Measurements from ENCODE around the gene MIB2.
A peak's percentile ranks its signal among the peaks of the same experiment; 100 is the strongest.

The MIB2 gene

DNA sequence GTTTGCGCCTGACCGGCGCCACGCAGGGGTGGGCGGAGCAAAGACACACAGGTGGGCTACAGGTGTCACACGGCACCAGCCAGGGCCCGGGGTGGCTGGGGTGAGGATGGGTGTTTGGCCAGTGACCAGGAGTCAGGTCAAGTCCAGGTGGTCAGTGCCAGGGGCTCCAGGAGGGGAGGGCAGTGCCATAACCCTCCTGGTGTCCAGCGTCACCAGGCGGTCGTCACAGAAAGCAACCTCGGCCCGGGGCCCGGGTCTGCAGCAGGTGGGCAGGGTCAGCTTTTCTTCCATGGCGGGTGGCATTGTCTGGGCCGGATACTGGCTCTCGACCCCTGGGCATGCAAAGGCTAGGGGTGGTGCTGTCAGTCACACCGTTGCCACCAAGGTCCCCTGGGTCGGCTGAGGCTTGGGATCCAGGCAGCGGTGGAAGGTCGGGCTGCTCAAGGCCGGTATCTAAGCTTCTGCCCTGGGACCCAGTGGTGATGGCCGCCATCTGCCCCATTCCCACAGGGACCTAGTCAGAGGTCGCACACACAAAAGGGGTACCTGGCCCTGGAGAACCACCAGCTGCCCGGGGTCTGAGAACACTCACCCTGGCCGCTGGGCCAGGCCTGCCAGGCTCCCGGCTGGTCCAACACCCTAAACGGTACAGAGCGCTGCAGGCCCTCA is 17.1 kb upstream of the MIB2 start:
- DNase-seq: no peak

DNA sequence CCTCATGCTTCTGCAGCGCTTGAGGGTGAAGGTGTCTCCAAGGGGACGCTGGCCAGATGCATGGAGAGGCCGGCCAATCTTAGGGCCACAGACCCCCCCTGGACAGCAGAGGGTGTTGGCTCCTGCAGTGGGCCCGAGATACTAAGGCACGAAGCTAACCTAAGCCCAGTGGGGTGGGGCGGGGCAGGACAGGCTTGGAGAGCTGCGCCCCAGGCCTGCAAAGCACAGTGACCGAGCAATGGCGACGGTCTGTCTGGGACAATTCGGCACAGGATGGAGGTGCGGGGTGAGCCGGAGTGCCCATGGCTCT is 16.6 kb upstream of the MIB2 start:
- no peak for DNase-seq

DNA sequence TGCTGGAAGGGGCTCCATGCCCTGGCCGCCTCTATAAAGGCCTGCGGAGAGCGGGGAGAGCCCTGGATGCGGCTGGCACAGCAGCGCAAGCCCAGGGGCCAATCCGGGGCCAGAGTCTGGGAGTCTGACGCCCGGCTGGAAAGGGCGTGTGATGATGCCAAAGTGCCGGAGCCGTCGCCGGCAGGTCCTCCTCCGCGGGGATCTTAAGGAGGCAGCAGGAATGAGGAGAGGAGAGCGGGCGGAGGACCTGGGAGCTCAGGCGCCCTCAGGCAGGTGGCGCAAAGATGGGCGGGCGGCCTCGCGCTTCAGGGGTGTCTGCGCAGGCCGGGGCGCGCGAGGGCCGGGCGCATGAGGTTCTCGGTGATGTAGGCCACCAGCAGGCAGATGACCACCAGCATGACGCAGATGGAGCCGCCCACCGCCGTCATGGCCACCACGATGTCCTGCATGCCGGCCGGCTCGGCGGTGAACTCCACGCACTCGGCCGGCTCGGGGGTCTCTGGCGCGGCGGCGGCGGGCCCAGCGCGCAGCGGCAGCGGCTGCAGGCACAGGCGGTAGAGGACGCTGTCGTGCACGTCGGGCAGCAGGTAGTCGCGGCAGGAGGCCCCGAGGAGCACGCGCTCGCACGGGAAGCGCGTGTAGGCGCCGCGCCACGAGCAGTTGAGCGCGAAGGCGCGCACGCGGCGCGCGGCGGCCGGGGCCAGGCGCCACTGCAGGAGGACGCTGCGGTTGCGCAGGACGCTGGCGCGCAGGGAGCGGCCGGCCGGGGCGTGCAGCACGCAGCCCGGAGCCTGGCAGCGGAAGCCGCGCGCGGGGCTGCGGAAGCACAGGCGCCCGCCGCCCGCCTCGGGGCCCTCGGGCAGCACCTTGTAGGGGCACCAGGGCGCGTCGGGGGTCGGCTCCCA is 16.0 kb upstream of the MIB2 start:
- no peak for DNase-seq

DNA sequence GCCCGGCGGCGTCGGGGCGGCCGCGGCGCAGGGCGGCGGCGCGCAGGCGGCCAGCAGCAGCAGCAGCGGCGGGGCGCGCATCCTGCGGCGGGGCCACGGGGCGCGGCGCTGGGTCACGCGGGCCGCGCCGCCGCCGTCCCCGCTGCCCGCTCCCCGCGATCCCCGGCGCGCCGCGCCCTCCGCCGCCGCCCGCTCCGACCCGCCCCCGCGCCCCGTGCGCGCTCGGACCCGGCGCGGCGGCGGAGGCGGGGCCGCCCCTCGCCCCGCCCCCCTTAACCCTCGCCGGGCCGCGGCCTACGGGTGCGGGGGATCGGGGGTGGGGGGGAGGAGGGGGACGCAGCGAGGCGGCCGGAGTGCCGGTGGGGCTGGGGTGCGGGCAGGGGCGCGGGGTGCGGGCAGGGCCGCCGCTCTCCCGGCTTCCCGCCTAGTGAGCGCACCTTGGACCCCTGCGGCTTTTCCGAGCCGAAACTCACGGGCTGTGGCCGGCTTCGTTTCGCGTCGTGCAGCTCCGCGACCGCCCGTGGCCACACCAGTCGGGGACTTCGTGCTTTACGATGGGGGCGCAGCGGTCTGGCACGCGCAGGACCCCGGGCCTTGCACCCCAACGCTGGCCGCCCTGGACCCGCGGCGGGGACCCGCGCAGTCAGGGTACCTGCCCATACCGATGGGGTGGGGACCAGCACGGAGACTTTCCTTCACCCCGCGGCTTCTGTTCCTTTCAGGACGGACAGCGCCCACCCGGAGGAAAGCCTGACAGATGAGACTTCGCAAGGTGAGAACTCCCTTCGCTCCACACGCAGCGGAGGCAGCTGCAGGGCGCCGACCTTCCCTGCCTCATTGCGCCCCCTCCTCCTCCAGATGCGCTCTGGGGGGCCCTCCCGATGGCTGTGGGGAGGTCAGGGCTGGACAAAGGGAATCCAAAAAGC is 15.1 kb upstream of the MIB2 start, which contains the start of gene FNDC10:
TSS of gene FNDC10 (minus strand) at position 201 of the 926 bp plus-strand sequence. CDS start at position 81, 120 bp downstream.
- no peak for DNase-seq

DNA sequence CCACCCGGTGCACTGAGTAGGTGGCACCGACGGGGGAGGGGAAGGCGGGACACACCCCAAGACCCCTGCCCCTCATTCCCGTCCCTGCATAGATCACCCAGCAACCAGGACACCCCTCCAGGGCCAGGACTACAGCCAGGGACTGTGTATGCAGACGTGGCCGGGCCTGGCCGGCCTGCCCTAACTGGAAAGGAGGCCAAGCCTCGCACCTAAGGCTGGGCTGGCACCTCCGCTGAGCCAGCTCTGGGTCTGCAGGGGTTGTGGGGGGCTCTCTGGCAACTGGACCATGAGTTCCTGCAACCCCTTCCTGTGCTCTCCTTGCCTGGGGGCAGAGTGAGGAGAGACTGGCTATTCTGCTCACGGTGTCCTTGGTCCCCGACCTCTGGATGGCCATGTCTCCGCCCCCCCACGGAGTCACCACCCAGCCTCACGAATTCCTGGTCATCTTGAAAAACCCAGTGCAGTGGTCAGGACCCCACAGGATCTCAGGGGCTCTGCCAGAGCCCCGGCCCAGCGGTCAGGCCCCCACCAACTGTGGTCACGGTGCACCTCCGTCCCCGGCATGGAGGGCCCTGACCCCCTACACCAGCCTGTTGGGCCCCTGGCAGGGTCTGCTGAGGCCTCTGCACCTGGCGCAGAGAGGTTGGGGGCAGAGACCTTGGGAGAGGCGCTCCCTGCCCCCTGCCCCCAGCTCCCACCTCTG is 14.3 kb upstream of the MIB2 start:
- DNase-seq: no peak

DNA sequence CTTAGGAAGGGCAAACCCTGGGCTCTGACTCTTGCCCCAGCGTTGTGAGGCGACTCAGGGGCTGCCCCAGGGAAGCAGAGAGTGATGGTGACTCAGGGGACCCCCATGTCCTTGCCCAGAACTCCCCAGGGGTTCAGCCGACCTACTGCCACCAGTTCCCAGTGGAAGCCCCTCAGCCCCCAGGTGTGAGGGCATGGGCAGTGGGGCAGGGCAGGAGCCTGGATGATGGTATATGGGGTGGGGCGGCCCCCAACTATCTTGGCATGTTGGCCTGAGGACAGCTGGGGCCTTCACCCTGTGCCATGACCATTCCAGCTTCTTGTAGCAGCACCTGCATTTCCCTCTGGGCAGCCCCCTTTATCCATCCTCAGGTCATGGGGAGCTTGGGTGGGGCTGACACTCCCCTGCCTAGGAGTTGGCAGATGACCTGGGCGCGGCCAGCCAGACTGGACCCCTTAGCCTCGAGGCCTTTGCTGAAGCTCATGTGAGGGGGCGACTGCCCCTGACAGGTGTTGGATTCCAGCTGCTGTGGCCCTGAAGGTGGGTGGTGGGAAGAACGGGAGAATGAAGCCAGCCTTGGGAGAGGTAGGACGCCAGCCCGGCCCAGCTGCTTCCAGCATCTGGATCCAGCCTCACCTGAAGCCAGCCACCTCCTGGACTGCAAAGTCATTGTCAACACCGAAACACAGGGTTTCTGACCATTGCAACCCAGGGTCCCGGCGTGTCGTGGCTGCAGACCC is 13.6 kb upstream of the MIB2 start:
- no peak for DNase-seq

DNA sequence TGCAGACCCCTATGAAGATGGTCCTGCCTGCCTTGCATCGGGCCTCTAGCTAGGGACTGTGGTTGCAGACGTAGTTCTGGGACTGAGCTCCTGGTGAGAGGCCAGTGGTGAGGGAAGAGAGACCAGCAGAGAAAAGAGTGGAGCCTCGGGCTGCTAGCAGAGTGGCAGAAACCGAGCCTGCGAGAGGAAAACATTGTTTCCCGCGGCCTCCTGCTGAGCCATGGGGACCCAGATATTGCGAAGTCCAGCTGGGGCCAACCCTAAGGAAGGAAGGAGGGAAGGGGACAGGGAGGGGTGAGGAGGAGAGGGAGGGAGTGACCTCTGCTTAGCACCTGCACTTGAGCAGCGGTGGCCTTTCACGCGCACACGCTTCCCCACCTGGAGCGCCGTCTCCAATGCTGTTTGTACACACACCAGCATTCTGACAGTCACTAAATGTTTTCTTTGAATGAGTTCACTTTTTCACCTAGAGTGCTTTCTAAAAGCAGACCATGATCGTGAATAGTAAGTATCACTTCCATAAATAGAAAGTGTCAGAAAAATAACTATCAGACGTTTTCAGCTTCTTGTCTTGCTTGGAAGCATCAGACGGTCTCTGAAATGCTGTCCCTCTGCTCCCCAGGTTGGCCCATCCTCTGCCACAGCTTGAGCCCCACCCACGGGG is 12.9 kb upstream of the MIB2 start:
- DNase-seq: no peak

DNA sequence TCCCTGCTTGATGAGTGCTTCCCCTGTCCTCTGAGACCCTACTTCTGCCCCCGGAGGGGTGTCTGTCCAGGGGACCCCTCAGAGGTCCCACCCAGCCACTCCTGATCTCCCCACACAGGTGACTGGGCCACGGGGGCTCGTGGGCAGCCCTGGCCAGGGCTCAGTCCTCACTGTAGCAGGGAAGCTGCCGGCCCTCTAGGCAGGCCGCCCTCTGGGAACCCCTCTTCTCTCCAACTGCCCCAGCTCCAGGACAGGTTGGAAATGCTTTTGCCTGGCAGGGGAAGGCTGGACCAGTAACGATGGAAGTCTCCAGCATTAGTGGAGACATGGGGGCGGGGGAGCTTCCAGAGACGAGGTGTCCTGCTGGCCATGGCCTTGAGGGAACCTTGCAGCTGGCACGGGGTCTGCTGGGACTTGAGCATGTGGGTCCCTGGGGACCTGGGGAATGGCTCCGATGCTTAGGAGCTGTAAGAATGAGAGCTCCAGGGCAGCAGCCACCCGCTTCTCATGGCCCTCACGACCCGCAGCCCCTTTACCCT is 12.3 kb upstream of the MIB2 start:
- DNase-seq: no peak

DNA sequence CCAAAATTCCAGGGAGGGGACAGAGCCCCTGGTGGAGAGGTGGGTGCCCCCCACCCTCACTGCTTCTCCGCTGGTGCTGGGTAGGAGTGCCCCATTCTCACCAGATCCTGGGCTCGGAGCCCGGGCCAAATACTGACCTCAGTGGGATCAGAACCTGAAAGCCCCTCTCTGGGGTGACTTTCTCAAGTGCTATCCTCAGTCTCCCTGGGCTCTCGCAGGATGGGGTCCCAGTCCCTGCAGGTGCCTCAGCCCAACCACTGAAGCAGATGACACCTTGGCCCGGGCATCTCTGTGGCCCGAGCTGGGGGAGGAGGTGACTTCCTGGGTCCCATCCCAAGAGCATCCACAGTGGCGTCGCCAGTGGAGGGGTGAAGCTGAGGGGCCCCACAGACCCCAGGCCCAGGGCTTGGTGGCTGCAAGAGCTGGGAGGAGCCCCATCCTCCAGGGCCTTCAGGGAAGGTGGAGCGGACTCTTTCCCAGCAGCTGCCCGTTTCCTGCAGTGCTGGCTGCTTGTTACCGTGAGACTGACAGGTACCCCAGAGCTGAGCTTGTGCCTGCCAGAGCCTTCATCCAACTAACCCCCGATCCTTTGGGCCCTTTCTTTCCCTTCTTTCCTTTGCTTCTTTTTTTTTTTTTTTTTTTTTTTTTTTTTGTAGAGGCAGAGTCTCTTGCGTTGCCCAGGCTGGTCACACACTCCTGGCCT is 11.5 kb upstream of the MIB2 start:
- DNase-seq: no peak

DNA sequence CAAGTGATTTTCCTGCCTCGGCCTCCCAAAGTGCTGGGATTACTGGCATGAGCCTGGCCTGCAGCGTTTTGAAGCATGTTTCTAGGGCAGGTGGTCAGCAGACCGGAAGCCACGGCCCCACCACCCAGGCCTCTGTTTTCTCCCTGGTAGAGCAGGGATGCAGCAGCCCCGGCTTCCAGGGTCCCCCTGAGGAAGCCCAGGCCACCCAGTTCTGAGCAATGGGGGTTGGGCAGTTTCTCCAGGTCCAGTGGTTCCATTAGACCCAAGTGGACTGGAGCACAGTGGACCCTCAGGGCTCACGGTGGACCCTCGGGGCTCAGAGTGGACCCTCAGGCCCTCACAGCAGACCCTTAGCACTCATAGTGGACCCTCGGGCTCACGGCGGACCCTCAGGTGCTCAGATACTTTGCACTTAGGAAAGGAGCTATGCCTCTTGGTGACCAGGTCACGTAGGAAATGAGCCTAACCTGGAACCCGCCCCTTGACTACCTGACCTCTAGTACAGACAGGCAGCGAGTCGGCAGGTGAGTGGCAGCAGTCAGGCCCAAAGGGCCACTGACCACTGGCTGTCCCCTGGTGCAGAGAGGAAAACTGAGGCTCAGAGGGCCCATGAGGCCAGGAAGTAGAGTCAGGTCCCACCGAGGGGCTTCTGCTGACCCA is 10.8 kb upstream of the MIB2 start:
- no peak for DNase-seq

DNA sequence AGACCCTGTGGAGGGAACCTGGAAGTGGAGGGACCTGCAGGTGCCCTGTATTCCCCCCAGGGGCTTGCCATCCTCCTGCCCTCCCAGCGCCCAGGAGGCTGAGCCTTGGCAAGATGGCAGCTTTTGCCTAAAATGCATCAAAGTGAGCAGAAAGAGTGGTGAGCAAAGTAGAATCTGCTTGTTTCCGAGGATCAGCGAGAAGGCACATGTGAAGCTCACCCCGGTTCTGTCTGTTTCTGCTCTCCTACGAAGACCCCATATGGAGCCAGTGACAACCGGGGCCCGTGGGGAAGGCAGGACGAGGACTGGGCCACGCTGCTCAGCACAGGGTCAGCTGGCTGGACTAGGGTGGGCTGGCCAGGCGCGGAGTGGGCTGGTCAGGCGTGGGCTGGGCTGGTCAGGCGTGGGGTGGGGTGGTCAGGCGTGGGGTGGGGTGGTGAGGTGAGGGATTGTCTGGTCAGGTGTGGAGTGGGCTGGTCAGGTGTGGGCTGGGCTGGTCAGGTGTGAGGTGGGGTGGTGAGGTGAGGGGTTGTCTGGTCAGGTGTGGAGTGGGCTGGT is 10.2 kb upstream of the MIB2 start:
- DNase-seq: no peak

DNA sequence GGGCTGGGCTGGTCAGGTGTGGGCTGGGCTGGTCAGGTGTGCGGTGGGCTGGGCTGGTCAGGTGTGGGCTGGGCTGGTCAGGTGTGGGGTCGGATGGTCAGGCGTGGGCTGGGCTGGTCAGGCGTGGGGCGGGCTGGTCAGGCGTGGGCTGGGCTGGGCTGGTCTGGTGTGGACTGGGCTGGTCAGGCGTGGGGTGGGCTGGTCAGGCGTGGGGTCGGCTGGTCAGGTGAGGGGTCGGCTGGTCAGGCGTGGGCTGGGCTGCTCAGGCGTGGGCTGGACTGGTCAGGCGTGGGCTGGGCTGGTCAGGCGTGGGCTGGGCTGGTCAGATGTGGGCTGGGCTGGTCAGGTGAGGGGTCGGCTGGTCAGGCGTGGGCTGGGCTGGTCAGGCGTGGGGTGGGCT is 9.6 kb upstream of the MIB2 start:
- DNase-seq: no peak

DNA sequence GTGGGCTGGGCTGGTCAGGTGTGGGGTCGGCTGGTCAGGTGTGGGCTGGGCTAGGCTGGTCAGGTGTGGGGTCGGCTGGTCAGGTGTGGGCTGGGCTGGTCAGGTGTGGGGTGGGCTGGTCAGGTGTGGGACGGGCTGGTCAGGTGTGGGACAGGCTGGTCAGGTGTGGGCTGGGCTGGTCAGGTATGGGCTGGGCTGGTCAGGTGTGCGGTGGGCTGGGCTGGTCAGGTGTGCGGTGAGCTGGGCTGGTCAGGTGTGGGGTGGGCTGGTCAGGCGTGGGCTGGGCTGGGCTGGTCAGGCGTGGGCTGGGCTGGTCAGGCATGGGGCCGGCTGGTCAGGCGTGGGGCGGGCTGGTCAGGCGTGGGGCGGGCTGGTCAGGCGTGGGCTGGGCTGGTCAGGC is 9.1 kb upstream of the MIB2 start:
- no peak for DNase-seq

DNA sequence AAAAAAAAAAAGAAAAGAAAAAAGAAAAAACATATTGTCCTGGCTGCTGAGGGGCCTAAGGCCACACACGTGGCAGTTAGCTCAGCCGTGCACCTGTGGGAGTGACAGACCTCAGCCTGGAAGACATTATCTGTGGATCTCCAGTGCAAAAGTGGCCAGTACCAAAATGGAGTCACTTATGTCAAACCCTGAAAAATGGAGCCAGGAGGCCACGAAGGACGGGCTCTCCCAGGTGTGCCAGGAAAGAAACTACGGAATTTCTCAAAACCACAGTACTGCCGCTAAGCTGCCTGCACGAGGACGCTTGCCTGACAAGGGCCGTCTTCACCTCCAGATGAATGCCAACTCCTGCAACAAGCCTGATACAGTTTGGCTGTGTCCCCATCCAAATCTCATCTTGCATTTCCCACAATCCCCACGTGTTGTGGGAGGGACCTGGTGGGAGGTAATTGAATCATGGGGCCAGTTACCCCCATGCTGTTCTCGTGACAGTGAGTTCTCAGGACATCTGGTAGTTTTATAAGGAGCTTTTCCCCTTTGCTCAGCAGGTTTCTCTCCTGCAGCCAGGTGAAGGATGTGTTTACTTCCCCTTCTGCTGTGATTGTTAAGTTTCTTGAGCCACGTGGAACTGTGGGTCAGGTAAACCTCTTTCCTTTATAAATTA is 5.3 kb upstream of the MIB2 start:
- no peak for DNase-seq

DNA sequence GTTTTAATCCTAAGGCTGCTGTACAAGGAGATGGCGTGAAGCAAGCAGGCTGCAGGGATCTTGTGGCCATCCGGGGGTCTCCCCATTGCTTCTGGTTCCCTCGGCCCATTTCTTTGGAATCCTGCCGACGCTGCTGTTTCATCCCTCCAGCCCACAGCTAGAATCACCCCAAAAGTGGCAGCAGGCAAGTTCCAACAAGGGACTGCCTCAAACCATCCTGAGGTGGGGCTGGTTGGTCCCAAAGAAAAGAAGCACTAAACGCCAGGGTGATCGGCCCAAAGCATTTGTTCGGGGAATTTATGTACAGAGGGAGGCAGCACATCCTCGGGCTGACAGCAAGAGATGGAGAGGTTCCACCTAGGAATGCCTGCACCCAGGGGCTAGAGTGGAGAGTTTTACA is 4.5 kb upstream of the MIB2 start:
- DNase-seq: no peak

DNA sequence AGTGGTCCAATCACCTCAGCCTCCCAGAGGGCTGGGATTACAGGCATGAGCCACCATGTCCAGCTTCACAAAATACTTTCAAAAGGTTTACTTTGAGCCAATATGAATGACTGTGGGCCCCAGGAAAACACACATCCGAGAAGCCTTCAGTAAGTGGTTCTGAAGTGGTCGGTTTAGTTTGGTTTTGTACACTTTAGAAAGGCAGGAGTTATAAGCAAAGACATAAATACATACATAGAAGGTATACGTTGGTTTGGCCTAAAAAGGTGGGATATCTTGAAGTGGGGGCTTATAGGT is 3.2 kb upstream of the MIB2 start:
- DNase-seq: no peak

DNA sequence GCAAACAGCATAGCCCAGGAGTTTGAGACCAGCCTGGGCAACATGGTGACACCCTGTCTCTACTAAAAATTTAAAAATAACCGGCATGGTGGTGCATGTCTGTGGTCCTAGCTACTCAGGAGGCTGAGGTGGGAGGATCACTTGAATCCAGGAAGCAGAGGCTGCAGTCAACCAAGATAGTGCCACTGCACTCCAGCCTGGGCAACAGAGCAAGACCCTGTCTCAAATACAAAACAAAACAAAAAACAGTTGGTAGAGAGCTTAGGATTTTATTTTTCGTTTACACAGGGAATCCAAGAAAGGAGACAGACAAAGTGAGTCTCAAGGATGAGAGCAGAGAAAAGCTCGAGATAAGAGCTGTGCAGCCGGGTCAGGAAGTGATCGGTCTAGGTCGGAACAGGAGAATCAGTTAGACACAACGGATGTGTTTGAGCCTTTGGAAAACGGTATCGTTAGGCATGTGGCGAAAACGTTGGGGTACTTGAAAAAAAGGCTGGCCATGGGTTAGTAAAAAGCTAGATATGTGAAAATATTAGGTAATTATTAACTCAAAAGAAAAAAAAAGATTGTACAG is 1.7 kb upstream of the MIB2 start:
- no peak for DNase-seq

DNA sequence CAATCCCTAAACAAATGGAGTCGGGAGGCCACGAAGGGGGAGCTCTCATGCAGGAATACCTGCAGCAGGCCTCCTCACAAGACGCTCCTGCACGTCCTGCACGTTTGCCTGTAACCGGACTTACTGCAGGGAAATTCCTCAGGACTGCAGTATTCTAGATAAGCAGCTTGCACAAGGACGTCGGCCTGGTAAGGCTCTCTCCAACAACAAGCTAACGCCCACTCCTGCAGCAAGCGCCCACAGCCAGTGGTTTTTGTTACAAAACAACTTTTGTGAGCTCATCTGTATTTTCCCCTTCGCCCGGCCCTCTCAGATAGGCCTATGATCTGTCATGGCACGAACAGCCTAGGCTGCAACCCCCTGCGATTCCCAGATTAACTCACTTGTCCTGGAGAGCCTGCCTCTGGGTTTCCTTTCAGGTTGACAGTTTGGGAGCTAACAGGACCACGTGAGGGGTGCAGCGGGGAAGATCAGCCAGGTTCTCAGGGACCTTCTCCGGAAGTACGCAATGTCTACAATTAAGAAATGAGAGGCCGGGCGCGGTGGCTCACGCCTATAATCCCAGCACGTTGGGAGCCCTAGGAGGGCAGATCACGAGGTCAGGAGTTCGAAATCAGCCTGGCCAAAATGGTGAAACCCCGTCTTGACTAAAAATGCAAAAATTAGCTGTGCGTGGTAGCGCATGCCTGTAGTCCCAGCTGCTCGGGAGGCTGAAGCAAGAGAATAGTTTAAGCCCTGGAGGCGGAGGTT is 921 bp upstream of the MIB2 start:
- DNase-seq: peak; percentile 40

Data from fibroblast of skin of scalp (primary cell).